Coronary artery (tissue), 2 donors: Measurements from ENCODE around the gene VENTX.

Source experiments
- DNase-seq: peaks from one replicate; pipeline ENCODE4 v3.0.0-alpha.2; 2017; ENCODE audit warnings: low spot score
- H3K27ac ChIP-seq, 2 donors: fragments of 200-600 bp; sonication (generic); one replicate each; pipeline ENCODE4 v1.5.1; 2016 to 2019
- H3K4me3 ChIP-seq: fragments of 200-600 bp; sonication (generic); 2 replicates; pipeline ENCODE4 v1.5.1; 2016; ENCODE audit warnings: mild to moderate bottlenecking, moderate library complexity
- TF ChIP-seq, protein P1 (sequence below): fragments of 200-600 bp; sonication (generic); IDR thresholded peaks from one replicate; pipeline ENCODE4 v1.5.1; 2019; ENCODE audit warnings: antibody characterized with exemption

VENTX gene

DNA sequence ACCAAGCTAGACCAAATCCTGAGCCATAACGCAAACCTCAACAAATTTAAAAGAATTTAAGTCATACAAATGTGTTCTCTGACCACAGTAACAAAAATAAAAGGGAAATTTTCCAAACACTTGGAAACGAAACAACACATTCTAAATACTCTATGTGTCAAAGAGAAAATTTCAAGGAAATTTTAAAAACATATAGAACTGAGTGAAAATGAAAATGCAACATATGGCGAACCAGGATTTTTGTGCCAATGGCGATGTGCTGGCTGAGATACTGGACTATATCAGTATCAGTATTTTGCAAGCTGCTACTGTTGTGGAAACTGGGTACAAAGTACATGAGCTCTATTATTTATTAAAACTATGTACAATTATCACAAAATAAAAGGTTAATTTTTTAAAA is 43.5 kb upstream of the VENTX start:
- H3K27ac ChIP-seq: no peak overlapping the region
- no peak for DNase-seq
- no peak overlapping the region for H3K4me3 ChIP-seq
- TF ChIP-seq, protein P1, sequence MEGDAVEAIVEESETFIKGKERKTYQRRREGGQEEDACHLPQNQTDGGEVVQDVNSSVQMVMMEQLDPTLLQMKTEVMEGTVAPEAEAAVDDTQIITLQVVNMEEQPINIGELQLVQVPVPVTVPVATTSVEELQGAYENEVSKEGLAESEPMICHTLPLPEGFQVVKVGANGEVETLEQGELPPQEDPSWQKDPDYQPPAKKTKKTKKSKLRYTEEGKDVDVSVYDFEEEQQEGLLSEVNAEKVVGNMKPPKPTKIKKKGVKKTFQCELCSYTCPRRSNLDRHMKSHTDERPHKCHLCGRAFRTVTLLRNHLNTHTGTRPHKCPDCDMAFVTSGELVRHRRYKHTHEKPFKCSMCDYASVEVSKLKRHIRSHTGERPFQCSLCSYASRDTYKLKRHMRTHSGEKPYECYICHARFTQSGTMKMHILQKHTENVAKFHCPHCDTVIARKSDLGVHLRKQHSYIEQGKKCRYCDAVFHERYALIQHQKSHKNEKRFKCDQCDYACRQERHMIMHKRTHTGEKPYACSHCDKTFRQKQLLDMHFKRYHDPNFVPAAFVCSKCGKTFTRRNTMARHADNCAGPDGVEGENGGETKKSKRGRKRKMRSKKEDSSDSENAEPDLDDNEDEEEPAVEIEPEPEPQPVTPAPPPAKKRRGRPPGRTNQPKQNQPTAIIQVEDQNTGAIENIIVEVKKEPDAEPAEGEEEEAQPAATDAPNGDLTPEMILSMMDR: no peak

DNA sequence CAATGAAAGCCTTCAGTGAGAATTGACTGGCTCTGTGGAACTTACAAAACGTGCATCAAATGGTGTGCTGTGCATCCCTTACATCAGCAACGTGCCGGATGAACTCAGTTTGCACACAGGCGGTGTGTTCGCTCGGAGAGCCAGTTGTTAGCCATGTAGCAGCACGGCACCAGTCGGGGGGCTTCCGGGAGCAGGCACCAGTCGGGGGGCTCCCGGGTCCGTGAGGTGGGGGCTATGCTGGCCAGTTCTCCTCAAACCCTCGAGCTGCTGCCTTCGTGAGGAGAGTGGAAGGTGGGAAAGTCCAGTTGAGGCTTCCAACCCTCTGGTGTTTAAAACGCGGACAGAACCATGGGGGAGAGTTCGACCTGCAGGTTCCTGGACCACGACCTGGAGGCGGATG is 42.6 kb upstream of the VENTX start:
- Histone ChIP-seq H3K27ac (no peak overlapping the region), H3K4me3 (no peak overlapping the region)
- TF ChIP-seq, protein P1: no peak
- DNase-seq: no peak

DNA sequence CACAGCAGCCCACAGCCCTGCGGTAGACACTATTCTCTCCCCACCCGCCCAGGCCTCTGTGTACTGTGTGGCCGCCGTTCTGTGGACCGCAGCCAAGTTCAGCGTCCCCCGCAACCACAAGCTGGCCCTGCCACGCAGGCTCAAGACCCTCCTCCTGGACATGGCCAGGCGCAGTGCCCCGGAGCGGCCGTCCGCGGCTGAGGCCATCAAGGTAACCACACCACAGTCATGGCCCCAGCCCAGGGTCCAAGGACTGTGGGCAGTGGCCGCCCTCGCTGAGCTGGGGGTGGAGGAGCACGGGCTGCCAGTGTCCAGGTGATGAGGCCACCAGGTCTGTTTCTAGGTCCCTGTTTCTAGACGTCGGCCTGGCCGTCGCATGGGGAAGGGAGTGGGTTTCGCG is 42.0 kb upstream of the VENTX start:
- no peak overlapping the region for H3K27ac ChIP-seq

DNA sequence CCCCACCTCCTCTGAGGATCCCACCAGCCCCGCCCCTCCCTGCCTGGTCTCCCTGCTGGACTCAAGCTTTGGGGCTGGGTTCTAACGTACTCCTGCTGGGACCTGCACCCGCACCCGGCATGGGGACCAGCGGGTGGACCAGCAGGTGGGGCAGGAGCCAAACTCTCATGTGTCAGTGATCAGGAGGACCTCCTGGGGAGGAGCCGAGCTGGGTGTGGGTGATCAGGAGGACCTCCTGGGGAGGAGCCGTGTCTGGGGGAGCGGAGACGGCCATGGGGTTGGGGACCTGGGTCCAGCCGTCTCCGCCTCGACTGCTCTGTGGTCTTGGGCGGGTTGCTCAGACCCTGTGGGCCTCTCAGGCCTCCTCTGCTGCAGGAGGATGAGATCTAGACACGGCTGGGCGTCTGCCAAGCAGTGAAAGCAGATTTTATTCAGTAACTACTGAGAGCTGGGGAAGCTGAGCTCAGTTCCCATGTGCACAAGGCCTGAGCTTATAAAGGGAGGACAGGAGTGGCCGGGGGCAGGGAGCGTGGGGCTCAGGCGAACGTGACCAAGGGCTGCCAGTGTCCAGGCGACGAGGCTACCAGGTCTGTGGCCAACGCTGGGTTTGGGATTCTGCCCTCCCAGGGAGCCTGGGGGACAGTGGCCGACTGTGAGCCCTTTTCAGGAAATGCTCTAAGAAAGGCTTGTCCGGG is 41.3 kb upstream of the VENTX start:
- Histone ChIP-seq H3K27ac (no peak overlapping the region), H3K4me3 (no peak overlapping the region)
- TF ChIP-seq, protein P1: no peak
- no peak for DNase-seq

More for the DNA sequence above, 42.0 kb upstream of the VENTX start:
- H3K4me3 ChIP-seq: no peak overlapping the region
- DNase-seq: no peak
- TF ChIP-seq, protein P1: no peak

DNA sequence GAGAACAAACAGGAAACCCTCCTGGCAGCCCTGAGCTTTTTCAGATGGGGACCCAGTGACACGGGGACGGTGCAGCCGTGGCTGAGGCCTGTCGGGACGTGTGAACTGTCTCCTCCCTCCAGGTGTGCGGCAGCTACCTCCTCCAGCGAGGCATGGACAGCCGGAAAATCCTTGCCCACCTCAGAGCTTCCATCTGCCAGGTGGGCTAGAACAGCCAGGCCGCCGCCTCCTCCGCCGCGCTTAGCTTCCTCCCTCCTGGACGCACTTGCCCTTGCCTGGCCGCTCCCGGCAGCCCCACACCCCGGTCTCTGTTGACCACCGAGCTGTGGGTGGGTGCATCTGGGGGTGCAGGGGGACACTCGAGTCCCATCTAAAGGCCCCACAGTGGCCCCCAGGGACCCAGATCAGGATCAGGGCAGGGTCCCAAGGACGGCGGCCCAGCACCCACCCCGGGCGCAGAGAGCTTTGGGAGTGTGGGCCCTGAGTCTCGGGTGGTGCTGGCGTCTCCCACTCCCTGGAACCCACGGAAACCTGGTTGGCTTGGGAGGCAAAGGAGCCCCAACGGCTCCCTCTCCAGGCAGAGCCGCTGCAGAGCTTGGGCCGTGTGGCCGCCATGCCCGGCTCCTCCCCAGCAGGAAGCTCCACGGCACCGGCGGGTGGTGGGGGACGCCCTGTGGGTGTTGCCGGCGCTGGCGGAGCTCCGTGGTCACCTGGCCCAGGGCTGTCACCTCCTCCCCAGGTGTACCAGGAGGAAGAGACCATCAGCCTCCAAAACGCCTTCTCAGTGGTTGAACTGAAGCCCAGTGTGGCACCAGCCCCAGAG is 40.5 kb upstream of the VENTX start:
- Histone ChIP-seq H3K27ac (no peak overlapping the region), H3K4me3 (no peak overlapping the region)
- TF ChIP-seq, protein P1: no peak
- DNase-seq: no peak

DNA sequence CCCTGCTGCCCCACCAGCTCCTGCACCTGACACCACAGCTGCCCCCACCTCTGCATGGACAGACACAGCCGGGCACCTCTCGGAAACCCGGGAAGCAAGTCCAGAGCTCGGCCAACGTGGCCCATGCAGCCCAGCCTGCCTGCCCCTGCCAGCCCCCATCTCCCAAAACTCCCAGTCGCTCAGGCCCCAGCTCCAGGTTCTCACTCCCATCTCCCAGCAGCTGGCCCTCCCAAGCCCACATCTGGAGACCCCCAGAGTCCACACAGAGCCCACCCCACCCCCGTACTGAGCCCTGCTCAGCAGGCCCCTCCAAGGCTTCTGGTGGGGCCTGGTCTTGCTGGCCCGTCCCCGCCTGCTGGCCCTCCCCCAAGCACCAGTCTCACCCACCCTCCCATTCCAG is 39.9 kb upstream of the VENTX start:
- TF ChIP-seq, protein P1: no peak
- no peak for DNase-seq
- no peak overlapping the region for H3K4me3 ChIP-seq
- no peak overlapping the region for H3K27ac ChIP-seq

DNA sequence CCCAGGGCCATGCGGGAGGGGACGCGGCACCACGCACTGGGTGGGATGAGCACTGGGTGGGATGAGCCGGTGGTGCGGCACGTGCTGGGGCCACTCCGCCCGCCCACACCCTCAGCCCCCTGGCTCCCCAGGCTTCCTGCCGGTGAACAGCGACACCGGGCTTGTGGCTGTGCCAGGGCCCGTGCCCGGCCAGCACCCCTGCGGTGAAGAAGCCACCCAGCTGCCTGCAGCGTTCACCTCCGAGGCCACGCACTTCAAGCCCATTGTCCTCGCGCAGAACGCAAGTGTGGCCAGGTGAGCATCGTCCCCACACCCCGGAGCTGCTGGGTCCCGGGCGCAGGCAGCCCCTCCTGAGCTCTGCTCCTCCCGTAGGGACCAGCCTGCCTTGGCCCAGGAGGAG is 39.4 kb upstream of the VENTX start:
- Histone ChIP-seq H3K27ac (no peak overlapping the region), H3K4me3 (no peak overlapping the region)
- TF ChIP-seq, protein P1: no peak
- no peak for DNase-seq
